Measurements from ENCODE around the gene TCF3.
"Not testable (repeated sequence)": the region's sequence is repeated elsewhere in the genome, so short reads cannot be mapped to it uniquely, and the experiment has no call there.

TCF3 gene

DNA sequence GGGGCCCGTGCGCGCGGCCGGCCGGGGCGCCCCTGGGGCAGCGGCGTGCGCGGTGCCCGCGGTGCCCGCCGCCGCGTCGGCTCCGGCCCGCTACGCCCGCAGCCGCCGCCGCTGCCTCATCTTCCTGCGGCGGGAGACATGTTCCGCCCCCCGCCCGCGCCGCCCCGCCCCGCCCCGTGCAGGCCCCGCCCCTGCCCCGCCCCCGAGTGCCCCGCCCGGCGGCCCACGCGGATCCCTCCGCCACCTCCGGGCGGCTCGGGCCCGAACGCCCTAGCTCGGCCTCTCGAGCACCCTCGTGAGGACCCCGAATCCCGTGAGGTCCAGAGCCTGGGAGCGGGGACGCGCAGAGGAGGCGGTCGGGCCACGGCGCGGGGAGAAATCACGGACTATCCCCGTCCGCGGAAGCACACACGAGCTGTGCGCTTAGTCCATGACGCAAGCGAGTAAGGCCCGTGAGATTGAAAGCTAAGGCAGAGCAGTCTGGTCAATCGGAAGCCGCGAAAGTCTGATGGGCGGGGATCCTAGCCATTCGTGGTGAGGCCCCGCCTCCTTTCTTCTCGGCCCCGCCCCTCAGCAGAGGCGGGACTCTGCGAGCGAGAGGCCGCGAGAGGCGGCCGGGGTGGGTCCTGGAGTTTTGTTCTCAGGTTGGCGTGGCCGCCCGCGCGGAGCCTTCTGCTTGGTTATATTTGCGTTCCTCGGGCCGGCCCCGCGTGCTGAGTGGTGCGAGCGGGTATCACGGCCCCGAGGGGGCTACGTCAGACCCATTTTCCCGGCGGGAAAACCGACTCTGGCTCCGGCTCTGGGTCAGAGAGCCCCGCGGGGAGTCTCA, at the start of gene TCF3:
TCF3 (minus strand) TSS at position 145 of the 829 bp plus-strand sequence. CDS start 2,367 bp downstream, outside the sequence.
- peak; percentile 94 for DNase-seq

DNA sequence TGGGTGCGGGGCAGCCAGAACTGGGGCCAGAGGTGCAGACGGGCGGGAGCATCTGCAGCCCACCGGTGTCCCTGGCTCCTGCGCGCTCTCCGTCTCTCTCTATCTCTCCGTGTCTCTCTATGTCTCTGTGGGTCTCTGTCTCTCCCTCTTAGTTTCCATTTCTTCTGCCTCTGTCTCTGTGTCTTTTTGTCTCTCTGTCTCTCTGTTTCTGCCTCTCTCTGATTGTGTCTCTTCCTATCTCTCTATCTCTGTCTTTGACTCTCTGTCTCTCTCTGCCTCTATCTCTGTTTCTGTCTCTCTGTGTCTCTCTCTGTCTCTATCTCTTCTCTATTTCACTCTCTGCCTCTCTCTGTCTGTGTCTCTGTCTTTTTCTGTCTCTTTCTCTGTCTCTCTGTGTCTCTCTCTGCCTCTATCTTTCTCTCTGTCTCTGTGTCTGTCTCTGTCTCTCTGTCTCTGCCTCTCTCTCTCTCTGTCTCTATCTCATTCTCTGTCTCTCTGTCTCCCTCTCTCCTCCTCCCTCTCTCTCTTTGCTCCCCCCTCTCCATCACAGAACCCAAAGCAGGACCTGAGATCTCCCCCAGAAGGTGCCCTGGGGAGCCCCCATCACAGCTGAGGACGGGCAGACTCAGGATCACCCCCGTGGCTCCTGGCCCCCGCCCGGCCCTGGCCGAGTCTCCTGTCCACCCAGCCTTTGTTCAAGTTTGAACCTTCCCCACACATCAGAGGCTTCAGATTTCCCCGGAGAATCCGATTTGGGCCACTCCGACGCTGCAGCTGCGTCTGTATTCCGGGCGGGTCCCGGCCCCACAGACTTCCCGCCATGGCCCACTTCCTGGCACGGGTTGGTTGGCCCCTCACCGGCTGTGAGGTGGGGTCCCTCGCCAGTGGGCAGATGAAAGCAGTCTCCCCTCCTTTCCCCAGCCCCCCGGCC, 48.6 kb upstream of the TCF3 start:
- no peak for DNase-seq

DNA sequence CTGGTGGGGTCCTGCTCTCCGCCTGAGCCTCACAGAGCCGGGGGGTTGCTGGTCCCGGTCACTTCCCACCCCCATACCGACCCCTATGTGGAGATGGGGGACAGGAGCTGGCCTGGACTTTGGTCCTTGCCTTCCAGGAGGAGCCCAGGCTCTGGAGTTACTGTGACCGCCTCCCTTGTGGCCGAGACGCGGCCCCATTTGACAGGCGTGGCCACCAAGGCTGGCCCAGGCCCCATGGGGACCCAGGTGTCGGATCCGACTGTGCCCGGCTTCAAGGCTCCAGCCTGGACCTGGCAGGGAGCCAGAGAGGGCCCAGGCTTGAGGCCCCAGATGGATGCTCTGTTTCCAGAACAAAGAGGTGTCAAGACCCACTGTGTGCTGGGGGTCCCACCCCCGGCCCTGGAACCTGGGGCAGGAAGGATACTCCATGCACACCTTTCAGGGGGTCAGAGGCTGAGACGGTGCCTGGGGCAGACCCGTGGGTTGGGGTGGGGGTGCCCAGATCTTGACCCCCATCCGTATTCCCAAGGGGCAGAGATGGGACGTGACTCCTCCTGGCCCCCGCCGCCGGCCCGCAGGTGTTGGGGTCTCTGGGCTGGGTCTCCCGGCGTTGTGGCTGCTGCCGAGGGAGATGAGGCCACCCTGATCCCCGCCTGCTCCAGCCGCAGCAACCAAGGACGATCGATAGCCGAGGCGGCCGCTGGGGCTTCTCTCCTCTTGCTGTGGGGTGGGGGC, 47.8 kb upstream of the TCF3 start:
- no peak for DNase-seq

DNA sequence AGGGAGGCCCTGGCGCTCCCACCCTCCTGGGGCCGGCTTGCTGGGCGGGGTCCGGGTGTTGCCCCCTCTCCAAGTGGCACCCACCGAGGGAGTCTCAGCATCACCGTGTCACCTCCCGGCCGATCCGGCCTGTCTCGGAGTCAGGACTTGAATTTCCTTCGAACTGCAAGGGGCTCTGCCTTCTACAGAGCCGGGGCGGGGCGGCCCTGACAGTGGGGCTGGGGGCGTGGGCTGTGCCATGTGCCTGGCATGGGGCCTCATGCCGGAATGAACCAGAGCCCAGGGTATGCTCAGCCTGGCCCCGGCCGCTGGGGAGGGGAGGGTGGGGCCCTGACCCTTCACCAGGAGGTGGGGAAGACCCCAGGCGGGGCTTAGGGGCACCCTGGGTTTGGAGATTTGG, 47.0 kb upstream of the TCF3 start:
- no peak for DNase-seq

DNA sequence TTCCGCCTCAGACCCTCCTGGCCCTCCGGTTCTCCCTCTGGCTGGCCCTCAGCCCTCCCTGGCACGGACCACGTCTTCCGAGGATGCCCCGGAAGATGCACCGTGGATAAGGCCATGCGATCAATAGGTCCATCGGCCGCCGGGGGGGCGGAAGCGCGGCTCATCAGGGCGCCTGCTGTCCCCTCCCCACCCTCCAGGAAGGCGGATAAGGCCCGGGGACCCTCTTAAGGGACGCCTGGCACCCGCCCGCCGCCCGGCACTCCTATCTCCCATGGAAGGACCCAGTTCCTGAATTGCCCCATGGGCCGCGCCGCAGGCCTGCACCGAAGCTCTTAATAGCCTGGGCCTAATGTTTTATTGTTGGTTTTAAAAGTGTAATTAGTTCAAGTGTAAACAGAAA, 46.2 kb upstream of the TCF3 start:
- no peak for DNase-seq

DNA sequence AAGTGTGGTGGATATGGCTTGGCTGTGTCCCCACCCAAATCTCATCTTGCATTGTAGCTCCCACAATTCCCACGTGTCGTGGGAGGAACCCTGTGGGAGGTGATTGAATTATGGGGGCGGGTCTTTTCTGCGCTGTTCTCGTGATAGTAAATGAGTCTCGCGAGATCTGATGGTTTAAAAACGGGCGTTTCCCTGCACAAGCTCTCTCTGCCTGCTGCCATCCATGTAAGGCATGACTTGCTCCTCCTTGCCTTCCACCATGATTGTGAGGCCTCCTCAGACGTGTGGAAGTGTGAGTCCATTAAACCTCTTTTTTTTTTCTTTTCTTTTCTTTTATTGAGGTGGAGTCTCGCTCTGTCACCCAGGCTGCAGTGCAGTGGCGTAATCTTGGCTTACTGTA, 43.1 kb upstream of the TCF3 start:
- DNase-seq = not testable (repeated sequence)

DNA sequence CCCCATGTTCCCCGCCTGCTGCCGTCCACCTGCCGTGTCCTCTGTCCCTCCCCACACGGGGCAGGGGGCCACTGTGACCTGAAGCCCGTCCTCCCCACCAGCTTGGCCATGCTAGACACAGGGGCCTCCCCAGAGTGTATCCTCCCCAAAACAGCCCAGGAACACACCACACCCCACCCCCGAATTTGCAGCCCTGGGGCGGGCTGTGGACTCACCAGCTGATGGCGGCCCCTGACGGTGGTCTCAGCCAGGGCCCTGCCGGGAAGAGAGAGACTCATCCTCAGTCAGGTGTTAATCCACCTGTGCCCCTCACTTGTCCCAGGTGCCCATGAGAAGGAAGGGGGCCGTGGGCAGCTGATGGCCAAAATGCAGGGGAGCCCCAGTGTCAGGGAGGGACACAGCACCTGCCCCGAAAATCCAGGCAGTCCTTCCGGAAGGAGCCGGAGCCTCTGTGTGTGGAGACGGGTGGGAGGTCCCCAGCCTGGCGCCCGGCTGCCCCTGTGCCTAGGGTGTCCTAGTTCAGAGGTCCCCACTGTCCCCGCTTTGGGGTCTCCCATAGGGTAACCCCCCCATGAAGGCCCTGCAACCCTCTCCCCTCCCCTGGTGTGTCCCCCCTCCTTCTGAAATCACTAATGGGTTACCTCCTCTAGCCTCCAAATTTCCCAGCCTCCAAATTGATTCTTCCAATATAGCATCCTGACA, 39.3 kb upstream of the TCF3 start:
- no peak for DNase-seq

DNA sequence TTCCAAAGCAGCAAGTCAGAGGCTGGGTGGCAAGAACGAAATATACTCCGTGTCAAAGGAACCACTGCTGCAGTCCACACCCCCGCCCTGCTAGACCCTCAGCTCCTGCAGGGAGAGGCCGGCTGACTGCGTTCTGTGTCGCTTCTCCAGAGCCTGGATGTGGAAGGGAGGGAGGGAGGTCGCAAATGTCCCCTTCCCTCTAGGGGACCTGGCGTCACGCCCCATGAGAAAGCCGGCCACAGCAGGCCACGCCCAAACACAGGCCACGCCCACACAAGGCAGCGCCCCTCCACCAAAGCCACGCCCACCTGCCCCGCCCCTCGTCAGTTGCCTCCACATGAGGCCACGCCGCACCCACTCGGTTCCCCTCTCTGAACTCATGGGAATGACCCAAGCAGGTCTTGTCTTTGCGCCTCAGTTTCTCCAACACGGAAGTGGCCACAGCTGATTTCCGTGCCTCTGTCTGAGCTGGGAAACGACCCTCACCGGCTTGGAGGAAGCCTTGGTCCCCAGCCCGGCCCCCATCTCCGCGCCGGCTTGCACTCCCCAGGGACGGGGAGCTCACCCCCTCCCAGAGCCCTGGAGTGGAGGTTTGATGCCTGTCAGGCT, 38.4 kb upstream of the TCF3 start:
- DNase-seq = no peak

DNA sequence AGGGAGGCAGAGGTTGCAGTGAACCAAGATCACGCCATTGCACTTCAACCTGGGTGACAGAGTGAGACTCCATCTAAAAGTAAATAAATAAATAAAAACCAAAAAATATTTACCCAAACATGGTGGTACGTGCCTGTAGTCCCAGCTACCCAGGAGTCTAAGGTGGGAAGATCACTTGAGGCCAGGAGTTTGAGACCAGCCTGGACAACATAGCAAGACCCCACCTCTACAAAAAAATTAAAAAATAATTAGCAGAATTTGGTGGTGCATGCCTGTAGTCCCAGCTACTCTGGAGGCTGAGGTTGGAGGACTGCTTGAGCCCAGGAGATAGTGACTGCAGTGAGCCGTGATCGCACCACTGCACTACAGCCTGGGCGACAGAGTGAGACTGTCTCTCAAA, 33.4 kb upstream of the TCF3 start:
- not testable (repeated sequence) for DNase-seq

DNA sequence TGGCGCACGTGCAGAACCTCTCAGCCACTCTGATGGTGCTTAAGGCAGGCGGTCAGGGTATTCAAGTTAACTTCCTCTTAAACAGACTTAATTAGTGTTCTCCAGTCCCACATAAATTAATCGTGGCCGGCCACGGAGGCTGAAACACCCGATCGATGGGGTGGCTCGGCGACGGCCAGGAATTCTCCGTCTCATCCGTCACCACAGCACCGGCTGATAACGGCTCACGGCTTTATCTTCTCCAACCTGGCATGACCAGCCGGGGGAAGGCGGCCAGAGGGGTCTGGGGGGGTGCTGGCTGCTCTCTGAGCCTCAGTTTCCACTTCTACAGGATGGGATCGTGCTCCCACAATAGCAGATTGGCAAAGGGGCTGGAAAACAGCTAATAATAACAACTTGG, 32.6 kb upstream of the TCF3 start:
- no peak for DNase-seq

DNA sequence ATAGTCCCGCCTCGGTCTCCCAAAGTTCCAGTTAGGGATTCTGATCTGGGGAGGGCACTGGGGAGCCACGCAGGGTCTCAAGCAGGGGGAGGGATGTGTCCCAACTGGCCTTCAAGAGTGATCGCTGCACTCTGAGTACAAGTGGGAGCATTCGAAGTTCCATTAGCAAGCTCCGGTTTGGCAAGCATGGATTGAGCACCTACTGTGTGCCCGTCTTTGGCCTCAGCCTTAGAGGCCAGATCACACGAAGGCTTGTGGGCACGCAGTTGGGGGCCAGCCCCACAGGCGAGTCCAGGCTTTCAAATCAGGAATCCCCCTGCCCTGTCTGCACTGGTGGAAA, 32.1 kb upstream of the TCF3 start:
- no peak for DNase-seq

DNA sequence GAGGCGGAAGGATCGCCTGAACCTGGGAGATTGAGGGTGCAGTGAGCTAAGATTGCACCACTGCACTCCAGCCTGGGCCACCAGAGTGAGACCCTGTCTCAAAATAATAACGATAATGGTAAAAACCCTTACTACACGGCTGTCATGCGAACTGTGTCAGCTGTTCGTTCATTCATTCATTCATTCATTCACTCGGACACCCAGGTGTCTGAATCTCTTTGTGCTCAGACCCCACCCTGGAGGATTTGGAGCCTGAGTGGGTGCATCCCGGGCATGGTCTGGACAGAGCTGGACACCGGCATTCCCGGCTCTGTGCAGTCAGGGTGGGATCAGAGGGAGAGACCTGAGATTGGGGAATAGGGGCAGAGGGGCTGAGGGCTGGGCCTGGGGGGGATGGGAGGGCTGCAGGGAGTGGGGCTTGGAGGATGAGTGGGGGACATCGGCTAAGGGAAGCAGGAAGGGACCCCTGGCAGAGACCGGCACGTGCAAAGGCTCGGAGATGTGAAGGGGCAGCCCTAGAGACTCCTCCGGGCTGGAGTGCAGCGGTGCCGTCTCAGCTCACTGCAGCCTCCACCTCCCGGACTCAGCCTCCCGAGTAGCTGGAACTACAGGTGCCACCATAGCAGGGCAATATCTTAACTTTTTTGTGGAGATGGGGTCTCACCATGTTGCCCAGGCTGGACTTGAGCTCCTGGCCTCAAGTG, 31.6 kb upstream of the TCF3 start:
- no peak for DNase-seq

DNA sequence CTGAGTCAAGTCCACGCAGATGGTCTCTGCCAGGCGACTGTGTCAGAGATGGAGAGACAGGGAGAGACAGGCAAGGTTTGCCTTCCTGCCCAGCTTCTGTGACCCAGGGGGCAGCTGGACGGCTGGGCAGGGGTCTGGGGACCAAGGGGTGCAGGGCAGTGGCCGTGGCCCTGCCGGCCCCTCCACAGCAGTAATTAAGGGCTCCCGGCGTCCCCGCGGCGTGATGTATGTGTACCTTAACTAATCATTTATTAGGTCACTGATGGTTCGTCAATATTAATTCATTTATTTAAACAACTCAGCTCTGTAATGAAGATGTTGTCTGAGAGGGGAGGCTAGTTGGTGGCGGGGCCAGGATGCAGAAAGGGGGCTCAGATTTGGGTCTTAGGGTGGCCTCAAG, 28.6 kb upstream of the TCF3 start:
- DNase-seq = no peak

DNA sequence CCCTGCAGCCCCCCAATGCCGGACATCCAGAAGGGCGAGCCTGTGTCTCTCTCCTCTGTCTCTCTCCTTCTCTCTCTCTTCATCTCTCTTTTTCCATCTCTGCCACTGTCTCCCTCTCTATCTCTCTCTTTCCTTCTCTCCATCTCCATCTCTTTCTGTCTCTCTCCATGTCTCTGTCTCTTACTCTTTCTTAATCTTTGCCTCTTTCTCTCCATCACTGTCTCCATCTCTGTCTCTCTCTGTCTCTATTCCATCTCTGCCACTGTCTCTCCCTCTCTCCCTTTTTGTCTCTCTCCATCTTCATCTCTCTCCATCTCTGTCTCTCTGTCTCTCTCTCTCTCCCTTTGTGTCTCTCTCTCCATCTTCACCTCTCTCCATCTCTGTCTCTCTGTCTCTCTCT, 25.7 kb upstream of the TCF3 start:
- no peak for DNase-seq

DNA sequence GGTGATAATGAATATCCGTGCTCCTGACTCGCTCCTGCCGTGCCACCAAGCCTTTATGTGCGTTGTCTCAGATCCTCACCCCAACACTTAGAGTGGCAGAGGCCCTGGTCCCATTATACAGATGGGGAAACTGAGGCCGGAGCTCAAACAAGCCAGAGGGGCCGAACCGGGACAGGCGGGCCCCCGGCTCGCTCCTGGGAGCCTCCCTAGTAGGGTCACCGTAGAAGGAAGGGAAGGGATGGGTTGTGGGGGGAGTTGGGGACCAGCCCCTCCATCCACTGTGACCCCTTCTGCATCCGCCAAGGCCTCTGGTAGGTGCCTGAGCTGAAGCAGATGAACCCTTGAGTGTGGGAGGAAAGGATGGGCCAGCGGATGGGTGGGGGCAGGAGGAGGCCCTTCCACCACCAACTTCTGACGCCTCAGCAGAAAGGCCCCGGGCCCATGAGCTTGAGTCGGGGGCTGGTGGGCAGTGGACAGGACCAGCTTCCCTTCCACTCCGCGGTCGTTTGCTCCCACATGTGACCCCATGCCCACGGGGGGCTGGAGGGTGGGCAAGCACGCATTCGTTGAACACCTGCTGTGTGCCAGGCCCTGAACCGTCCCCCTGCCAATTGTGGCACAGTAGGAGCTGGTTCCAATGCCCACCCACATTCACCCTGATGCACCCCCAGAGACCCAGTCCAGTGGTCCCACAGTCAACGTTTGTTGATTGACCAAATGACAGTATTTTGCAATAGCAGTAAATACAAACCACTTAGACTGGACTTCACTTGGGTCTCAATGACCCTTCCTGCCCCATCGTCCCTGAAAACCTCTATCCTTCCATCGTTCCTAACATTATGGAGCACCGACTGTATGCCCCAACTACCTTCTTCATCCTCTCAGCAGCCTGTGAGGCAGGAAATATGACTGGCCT, 24.2 kb upstream of the TCF3 start:
- no peak for DNase-seq

DNA sequence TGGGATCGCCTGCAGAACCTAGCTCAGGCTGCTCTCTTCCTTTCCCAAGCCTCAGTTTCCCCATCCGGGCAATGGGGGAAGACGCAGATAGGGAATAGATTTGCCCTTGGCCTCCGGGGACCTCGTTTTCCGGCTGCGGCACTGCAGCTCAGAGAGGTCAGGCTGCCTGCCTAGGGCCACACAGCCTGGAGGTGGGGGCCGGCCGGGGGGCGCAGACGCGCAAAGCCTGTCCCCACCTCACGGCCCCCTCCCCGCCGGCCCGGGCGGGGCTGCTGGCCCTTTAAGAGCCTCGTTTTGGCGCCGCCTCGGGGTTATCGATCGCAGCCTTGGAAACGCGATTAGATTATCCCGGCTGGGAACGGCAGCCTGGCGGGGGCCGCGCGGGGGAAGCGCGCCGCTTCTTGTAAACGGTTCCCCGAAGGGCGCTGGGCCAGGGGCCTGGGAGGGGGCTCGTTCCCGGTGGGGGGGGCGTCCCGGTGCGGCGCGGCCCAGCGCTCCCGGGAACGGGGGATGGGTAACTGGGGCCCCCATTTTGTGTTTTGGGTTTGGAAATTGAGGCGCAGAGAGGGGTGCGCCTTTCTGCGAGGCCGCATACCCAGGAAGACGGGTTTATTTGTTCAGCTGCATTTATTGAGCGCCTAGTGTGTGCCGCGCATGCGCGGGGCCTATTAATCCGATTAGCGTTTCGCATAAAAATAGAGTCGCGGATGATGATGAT, 23.4 kb upstream of the TCF3 start:
- DNase-seq = no peak

DNA sequence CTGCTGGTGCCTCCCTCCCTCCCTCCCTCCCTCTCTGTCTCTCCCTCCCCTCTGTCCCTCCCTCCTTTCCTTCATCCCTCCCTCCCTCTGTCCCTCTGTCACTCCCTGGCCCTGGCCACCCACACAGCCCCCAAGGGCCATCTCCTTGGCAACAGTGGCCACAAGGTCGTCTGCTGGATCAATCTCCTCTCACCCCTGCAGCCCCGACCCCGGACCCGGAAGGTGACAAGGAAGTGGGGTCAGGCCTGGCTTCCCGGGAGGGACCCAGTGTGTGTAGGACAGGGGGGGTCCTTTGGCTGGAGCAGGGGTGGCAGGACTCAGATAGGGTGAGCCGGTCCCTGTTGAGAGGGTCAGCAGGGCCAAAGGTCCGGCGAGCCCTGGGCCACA, 21.9 kb upstream of the TCF3 start:
- DNase-seq = no peak

DNA sequence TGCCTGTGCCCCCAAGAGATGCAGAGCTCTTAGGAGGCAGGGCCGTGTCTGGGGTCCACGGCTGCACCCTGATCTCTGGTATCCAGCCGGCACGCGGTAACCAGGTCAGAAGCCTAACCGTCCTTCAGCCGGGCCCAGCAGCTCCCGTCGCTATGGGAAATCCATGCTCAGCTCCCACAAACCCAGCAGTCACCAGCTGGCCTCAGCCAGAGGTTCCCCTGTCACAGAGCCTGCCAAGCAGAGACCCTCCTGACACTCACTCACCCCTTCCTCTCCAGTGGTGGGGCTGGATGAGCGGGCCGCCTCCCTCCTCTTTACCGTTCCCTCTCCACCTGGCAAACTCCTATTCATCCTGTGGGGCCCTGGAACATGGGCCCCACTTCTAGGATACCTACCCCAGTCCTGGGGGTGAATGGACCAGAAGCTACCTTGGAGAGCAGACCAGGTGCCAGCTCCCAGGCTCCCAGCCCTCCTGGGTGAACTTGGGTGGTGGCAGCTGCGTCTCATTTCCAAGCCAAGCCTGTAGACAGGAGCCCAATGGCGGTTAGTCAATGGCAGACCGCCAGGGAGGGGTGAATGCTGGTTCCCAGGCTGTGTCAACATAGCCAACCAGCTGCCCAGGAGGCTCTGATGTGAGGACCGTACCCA, 21.4 kb upstream of the TCF3 start:
- DNase-seq = no peak

Measured in GF-D8 (cell line).